HCT116 (cell line): ENCODE measurements around the gene MRPS34. TPM values are rescaled to one million over a fixed set of nuclear protein-coding genes. Genes with fewer than 3 reads are reported as not detected.

Source experiments
- ATAC-seq: fragments of 200-7000 bp; cut with Tn5 transposase; 2 replicates; pipeline ENCODE4 v1.9.1; 2020; ENCODE audit warnings: mild to moderate bottlenecking, moderate library complexity
- BruUV-seq: library from RNA; stranded (reverse); fragments of 400-500 nt; replicated peaks from 2 replicates; lab custom pipeline; 2021; lab: Mats Ljungman, UMichigan
- CTCF ChIA-PET: fragments of 300-600 bp; sonication (Branson Sonifier 250); formaldehyde crosslinking; loops from one replicate; lab custom pipeline; 2021; ENCODE audit warnings: antibody characterized with exemption; lab: Charles Lee
- POLR2A ChIA-PET: fragments of 300-600, 350-600 bp; sonication (Branson Sonifier 250); formaldehyde crosslinking; loops from one replicate; lab custom pipeline; 2021; ENCODE audit warnings: antibody characterized with exemption; lab: Charles Lee
- RAD21 ChIA-PET, 2 experiments: fragments of 300-600 bp; sonication (Branson Sonifier 250); formaldehyde crosslinking; loops; one replicate each; lab custom pipeline; 2023; ENCODE audit warnings: low total read pairs in 2 of 2; ENCODE audit not compliant: uncharacterized antibody in 2 of 2, unreplicated experiment in 2 of 2, low non-redundant PET in 1 of 2; lab: Charles Lee
- DNase-seq: peaks from one replicate; pipeline ENCODE4 v3.0.0-alpha.2; 2010; ENCODE audit warnings: low read depth, low spot score
- H2AFZ ChIP-seq: fragments of 200-600 bp; shearing (Covaris generic), sonication (generic); 2 replicates; pipeline ENCODE4 v1.6.1; 2017; ENCODE audit warnings: low read depth, mixed run types, mixed read lengths, antibody characterized with exemption, low read length; ENCODE audit not compliant: poor library complexity, severe bottlenecking
- H3K27ac ChIP-seq: 2 replicates; pipeline ENCODE4 v1.5.1; 2012; ENCODE audit warnings: low read depth, low read length
- H3K27me3 ChIP-seq: fragments of 200-600 bp; sonication (generic); 2 replicates; pipeline ENCODE4 v1.6.1; 2016; ENCODE audit warnings: mixed run types, low read length, mixed read lengths; ENCODE audit not compliant: insufficient read depth
- H3K36me3 ChIP-seq, 2 experiments: fragments of 200-500 bp in 1 of 2; fragments of 200-600 bp in 1 of 2; sonication (Bioruptor generic) in 1 of 2; sonication (generic) in 1 of 2; 2 replicates each; pipeline versions ENCODE4 v1.5.1 to v1.6.1; 2014 to 2016; ENCODE audit warnings: low read length in 2 of 2, inconsistent platforms in 1 of 2, mixed read lengths in 1 of 2, mixed run types in 1 of 2; ENCODE audit not compliant: insufficient read depth in 2 of 2, control insufficient read depth in 1 of 2
- H3K4me1 ChIP-seq, 2 experiments: fragments of 200-600 bp in 1 of 2; sonication (generic) in 1 of 2; 2 replicates each; pipeline versions ENCODE4 v1.5.1 to v1.6.1; 2012 to 2017; ENCODE audit warnings: low read length in 2 of 2, inconsistent platforms in 1 of 2, mild to moderate bottlenecking in 1 of 2, mixed read lengths in 1 of 2, mixed run types in 1 of 2, moderate library complexity in 1 of 2; ENCODE audit not compliant: insufficient read depth in 2 of 2, control insufficient read depth in 1 of 2
- H3K4me2 ChIP-seq: fragments of 200-600 bp; sonication (generic); 2 replicates; pipeline ENCODE4 v1.6.1; 2017; ENCODE audit warnings: mixed run types, low read length, mixed read lengths
- H3K4me3 ChIP-seq, 2 experiments: fragments of 200-600 bp in 1 of 2; sonication (generic) in 1 of 2; replicated peaks in 1 of 2; 2 replicates each; pipeline ENCODE4 v1.5.1; 2011 to 2016; ENCODE audit warnings: low read length in 2 of 2, control low read depth in 1 of 2, low read depth in 1 of 2, mild to moderate bottlenecking in 1 of 2, mixed read lengths in 1 of 2, mixed run types in 1 of 2
- H3K79me2 ChIP-seq: fragments of 200-600 bp; sonication (generic); 2 replicates; pipeline ENCODE4 v1.6.1; 2017; ENCODE audit warnings: mild to moderate bottlenecking, mixed run types, low read length, moderate library complexity, mixed read lengths; ENCODE audit not compliant: insufficient read depth
- H3K9ac ChIP-seq: fragments of 200-600 bp; sonication (generic); 2 replicates; pipeline ENCODE4 v1.6.1; 2016; ENCODE audit warnings: low read length, mixed read lengths
- H3K9me2 ChIP-seq: fragments of 200-600 bp; sonication (generic), shearing (Covaris generic); 2 replicates; pipeline ENCODE4 v1.6.1; 2017; ENCODE audit warnings: mixed run types, mild to moderate bottlenecking, moderate library complexity; ENCODE audit not compliant: insufficient read depth
- H3K9me3 ChIP-seq, 2 experiments: fragments of 200-500 bp in 1 of 2; fragments of 200-600 bp in 1 of 2; sonication (Bioruptor generic) in 1 of 2; sonication (generic) in 1 of 2; 2 replicates each; pipeline ENCODE4 v1.6.1; 2014 to 2017; ENCODE audit warnings: low read length in 2 of 2, mixed read lengths in 2 of 2, inconsistent platforms in 1 of 2, low read depth in 1 of 2, mild to moderate bottlenecking in 1 of 2, mixed run types in 1 of 2, moderate library complexity in 1 of 2; ENCODE audit not compliant: control insufficient read depth in 1 of 2, insufficient read depth in 1 of 2
- H4K20me1 ChIP-seq: fragments of 200-600 bp; sonication (generic), shearing (Covaris generic); 2 replicates; pipeline ENCODE4 v1.6.1; 2017; ENCODE audit warnings: mixed run types, mild to moderate bottlenecking, moderate library complexity; ENCODE audit not compliant: insufficient read depth
- CBX3 ChIP-seq: IDR thresholded peaks from 2 replicates; pipeline ENCODE4 v1.6.1; 2012; ENCODE audit warnings: low read depth
- EGR1 ChIP-seq: IDR thresholded peaks from 2 replicates; pipeline ENCODE4 v1.6.1; 2012; ENCODE audit warnings: low read depth
- EZH2 ChIP-seq: fragments of 200-600 bp; sonication (generic); IDR thresholded peaks from 2 replicates; pipeline ENCODE4 v1.6.1; 2017; ENCODE audit warnings: antibody characterized with exemption, mixed run types
- JUND ChIP-seq: IDR thresholded peaks from 2 replicates; pipeline ENCODE4 v1.6.1; 2012
- REST ChIP-seq: IDR thresholded peaks from 2 replicates; pipeline ENCODE4 v1.6.1; 2012; ENCODE audit warnings: low read depth
- TCF7L2 ChIP-seq: IDR thresholded peaks from 2 replicates; pipeline ENCODE4 v1.7.0; 2011; ENCODE audit warnings: borderline replicate concordance, inconsistent platforms; ENCODE audit not compliant: insufficient read depth, insufficient read length; ENCODE audit errors: extremely low read depth
- ZFX ChIP-seq: fragments of 450-650 bp; IDR thresholded peaks from 2 replicates; pipeline ENCODE4 v1.6.1; 2017
- intact Hi-C: fragments of 100-400 bp; cut with micrococcal nuclease; formaldehyde crosslinking; loops from 2 replicates; pipeline ENCODE4 v1.10.0; 2022
- total RNA-seq: library from RNA; stranded (reverse); gene quantifications from one replicate; pipeline ENCODE4 v1.2.1, GENCODE V29; 2021; ENCODE audit not compliant: unreplicated experiment

The MRPS34 gene
- total RNA-seq, 1 experiment from 2014 or later = 200 TPM

GRCh38 chr16:1787056-1787321 is 14.1 kb upstream of the MRPS34 start:
- H3K9ac ChIP-seq = no peak overlapping the region
- H3K4me3 ChIP-seq = no peak overlapping the region
- ChIA-PET RAD21 (no interaction called here), POLR2A (no interaction called here), CTCF (no interaction called here)
- H3K79me2 ChIP-seq = peaks cover 47% of the 10 kb centered on the region
- no peaks in the 10 kb centered on the region for H3K9me3 ChIP-seq
- no peak overlapping the region for H3K27ac ChIP-seq
- peaks cover 0 to 5% of the 10 kb centered on the region in 2 experiments; a peak in 2 of 4 replicates for H3K36me3 ChIP-seq
- no peaks in the 10 kb centered on the region for H3K27me3 ChIP-seq
- H3K9me2 ChIP-seq = no peaks in the 10 kb centered on the region
- no peak overlapping the region for H3K4me2 ChIP-seq
- ATAC-seq = no peak
- no peak for DNase-seq
- no peak overlapping the region for H2AFZ ChIP-seq
- no TSS peak for BruUV-seq
- no peak for TF ChIP-seq ZFX
- no peak for TF ChIP-seq CBX3
- no peak for TF ChIP-seq EZH2
- no peak for TF ChIP-seq REST
- no peak for TF ChIP-seq EGR1
- TF ChIP-seq JUND = no peak
- TF ChIP-seq TCF7L2 = no peak
- H3K4me1 ChIP-seq = peaks cover 0 to 6% of the 10 kb centered on the region in 2 experiments; a peak in 2 of 4 replicates
- intact Hi-C loops = no loop called here
- no peaks in the 10 kb centered on the region for H4K20me1 ChIP-seq
